GM19043 (cell line): Measurements from ENCODE around the gene PALM3.

ENCODE experiments used
- ATAC-seq: cut with Tn5 transposase; IDR thresholded peaks from one replicate; pipeline ENCODE4 v1.9.1; 2021; ENCODE audit warnings: low read depth; ENCODE audit not compliant: unreplicated experiment

Gene PALM3

GRCh38 chr19:14089662-14090508, 28.0 kb upstream of the PALM3 start:
- ATAC-seq, result no peak

- no peak for ATAC-seq
These were observed 27.5 kb upstream of the PALM3 start for GRCh38 chr19:14089412-14089661.

- ATAC-seq, result no peak
These were observed 26.9 kb upstream of the PALM3 start for GRCh38 chr19:14088634-14089411.

GRCh38 chr19:14086098-14086497, 24.2 kb upstream of the PALM3 start:
- ATAC-seq, result no peak

- ATAC-seq, result no peak
These were observed 23.6 kb upstream of the PALM3 start, which contains the start of gene C19orf67 for GRCh38 chr19:14085309-14085995. TSS of gene C19orf67 (minus strand) at chr19:14085783. CDS start at chr19:14085627, 156 bp downstream.

GRCh38 chr19:14082675-14082960, 20.7 kb upstream of the PALM3 start:
- no peak for ATAC-seq

GRCh38 chr19:14081797-14082674, 20.2 kb upstream of the PALM3 start:
- no peak for ATAC-seq

GRCh38 chr19:14080887-14081796, 19.3 kb upstream of the PALM3 start:
- peak; percentile 73 for ATAC-seq

- ATAC-seq, result no peak
These were observed 16.5 kb upstream of the PALM3 start for GRCh38 chr19:14078411-14078810.

GRCh38 chr19:14073925-14074838, 12.3 kb upstream of the PALM3 start:
- ATAC-seq, result no peak

- no peak for ATAC-seq
These were observed 11.5 kb upstream of the PALM3 start for GRCh38 chr19:14073261-14073924.

- no peak for ATAC-seq
These were observed 10.8 kb upstream of the PALM3 start, which contains the start of gene MISP3 for GRCh38 chr19:14072535-14073260. TSS of gene MISP3 (plus strand) at chr19:14072786. CDS start at chr19:14073310, 524 bp downstream.

GRCh38 chr19:14070268-14071050, 8.6 kb upstream of the PALM3 start:
- no peak for ATAC-seq

- no peak for ATAC-seq
These were observed 4.3 kb upstream of the PALM3 start for GRCh38 chr19:14066134-14066533.

- ATAC-seq, result no peak
These were observed 1.2 kb upstream of the PALM3 start for GRCh38 chr19:14063105-14063504.

GRCh38 chr19:14062558-14062855, 631 bp upstream of the PALM3 start:
- no peak for ATAC-seq
